NK-92 (cell line): ENCODE measurements around the gene TRAP1.
"Not testable (repeated sequence)": the region's sequence is repeated elsewhere in the genome, so short reads cannot be mapped to it uniquely, and the experiment has no call there.

Experiments
- DNase-seq: peaks from one replicate; lab custom pipeline; 2025; ENCODE audit not compliant: unreplicated experiment; lab: John Stamatoyannopoulos, UW

The TRAP1 gene

GRCh38 chr16:3618769-3619141, 98.6 kb downstream of the TRAP1 start:
- no peak for DNase-seq

DNA sequence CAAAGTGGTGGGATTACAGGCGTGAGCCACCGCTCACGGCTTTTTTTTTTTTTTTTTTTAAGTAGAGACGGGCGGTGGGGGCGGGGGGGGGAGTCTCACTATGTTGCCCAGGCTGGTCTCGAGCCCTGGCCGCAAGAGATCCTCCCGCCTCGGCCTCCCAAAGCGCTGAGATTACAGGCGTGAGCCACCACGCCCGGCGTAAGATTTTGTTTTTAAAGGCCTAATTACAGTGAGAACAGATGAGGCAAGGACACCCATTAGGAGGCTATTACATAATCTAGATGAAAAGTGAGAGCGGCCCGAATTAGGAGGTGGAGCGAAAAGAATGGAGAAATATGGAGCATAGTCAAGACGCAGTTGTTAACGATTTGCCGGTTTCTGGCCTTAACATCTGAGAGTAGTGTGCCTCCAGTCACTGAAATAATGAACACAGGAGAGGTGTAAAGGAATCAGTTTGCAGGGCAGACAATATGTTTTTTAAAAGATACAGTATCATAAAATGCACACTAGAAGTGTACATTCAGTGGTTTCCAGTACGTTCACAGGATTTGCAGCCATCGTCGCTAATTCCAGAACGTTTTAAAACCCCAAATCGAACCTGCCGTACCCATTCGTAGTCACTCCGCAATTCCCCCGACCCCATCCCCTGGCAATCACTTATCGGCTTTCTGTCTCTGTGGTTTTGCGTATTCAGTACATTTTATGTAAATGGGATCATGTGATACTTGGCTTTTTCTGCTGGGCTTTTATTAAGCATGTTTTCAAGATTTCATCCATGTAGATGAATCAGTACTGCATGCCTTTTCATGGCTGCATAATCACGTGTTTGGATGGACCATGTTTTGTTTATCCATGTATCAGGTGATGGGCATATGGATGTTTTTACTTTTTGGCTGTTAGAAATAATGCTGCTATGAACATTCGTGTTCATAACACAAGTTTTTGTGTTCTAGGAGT, 104.5 kb downstream of the TRAP1 start:
- DNase-seq, result no peak

- peak; percentile 39 for DNase-seq
These were observed 106.0 kb downstream of the TRAP1 start, which contains the start of gene SLX4 for GRCh38 chr16:3611146-3611975. Gene SLX4, minus strand, starts transcription at chr16:3611606. Its CDS starts 2,642 bp downstream, at chr16:3608964.

DNA sequence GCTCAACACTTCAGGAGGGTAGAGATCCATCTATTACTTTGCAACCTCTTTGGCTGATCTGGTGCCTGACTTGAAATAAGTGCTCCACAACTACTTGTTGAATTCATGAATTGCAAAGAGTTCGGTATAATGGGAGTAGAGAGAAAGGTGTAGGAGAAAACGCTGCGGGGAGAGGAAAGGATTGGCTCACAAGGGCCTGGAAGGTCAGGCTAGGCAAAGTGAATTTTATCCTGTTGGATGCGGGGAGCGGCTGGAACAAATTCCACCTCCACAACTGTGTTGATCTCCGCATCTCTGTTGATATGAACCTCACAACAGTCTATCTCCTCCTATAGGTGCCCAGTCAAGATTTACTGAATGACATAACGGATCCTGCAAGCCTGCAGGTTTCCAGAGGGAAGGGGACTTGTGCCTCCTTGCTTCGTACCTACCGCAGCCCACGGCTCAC, 106.6 kb downstream of the TRAP1 start:
- no peak for DNase-seq

DNA sequence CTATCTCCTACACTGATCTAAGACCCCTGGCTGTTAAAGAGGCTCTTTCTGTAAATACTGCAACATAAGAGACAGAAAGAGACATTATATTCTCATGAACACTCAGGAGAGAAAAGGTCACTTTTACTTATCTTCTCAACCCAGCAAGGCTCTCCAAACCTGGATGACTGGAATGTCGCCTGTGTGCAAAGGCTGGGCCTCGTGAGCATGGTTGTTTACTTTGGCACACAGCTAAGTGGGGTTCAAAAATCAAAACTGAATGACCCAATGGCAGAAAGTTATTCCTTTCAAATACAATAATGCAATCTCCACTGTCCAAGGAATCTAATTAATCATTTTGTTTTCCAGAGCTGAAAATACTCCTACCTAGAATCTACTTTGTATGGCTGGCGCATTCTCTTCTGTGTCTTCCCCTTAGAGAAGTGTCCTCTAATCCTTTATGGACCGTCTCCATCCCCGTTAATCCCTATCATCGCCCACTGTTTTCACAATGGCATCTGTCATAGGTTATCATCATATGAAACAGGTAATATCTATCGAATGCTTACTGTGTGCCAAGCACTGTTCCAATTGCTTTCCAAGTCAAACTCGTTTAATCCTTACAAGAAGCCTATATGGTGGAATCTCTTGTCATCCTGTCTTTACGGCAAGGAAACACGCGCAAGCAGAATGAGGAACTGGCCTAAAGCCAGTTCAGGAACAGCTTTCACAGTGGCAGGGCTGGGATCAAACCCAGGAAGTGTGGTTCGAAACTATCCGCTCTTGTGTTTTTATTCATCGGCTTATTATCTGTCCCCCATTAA, 107.2 kb downstream of the TRAP1 start:
- DNase-seq, result no peak

- DNase-seq, result not testable (repeated sequence)
These were observed 108.3 kb downstream of the TRAP1 start for GRCh38 chr16:3608976-3609375.

- DNase-seq, result no peak
These were observed 109.3 kb downstream of the TRAP1 start for GRCh38 chr16:3608069-3608468.
